Neural progenitor cell (in vitro differentiated cells): ENCODE results near the gene XRN1. TPM values are rescaled to one million over a fixed set of nuclear protein-coding genes. Genes with fewer than 3 reads are reported as not detected.
"Not testable (repeated sequence)": the region's sequence is repeated elsewhere in the genome, so short reads cannot be mapped to it uniquely, and the experiment has no call there.

Source experiments
- DNase-seq: peaks from one replicate; pipeline ENCODE4 v3.0.0-alpha.2; 2016; ENCODE audit warnings: low spot score
- H2AFZ ChIP-seq: fragments of 200-600 bp; sonication (generic); replicated peaks from 2 replicates; pipeline ENCODE4 v1.6.1; 2016; ENCODE audit warnings: antibody characterized with exemption
- H3F3A ChIP-seq: fragments of 200-600 bp; sonication (generic); 2 replicates; pipeline ENCODE4 v1.6.1; 2016; ENCODE audit warnings: antibody characterized with exemption, low read depth
- H3K27ac ChIP-seq: fragments of 200-600 bp; sonication (generic); 2 replicates; pipeline ENCODE4 v1.5.1; 2016; ENCODE audit warnings: mild to moderate bottlenecking
- H3K27me3 ChIP-seq: fragments of 200-600 bp; sonication (generic); 2 replicates; pipeline ENCODE4 v1.6.1; 2016; ENCODE audit warnings: mild to moderate bottlenecking, moderate library complexity
- H3K36me3 ChIP-seq: fragments of 200-600 bp; sonication (generic); 2 replicates; pipeline ENCODE4 v1.5.1; 2016
- H3K4me1 ChIP-seq: fragments of 200-600 bp; sonication (generic); 2 replicates; pipeline ENCODE4 v1.6.1; 2016; ENCODE audit warnings: mixed run types
- H3K4me2 ChIP-seq: fragments of 200-600 bp; sonication (generic); 2 replicates; pipeline ENCODE4 v1.6.1; 2016
- H3K4me3 ChIP-seq: fragments of 200-600 bp; sonication (generic); 2 replicates; pipeline ENCODE4 v1.5.1; 2016
- H3K79me2 ChIP-seq: fragments of 200-600 bp; sonication (generic); 2 replicates; pipeline ENCODE4 v1.6.1; 2016; ENCODE audit warnings: low read depth
- H3K9ac ChIP-seq: fragments of 200-600 bp; sonication (generic); 2 replicates; pipeline ENCODE4 v1.6.1; 2016
- H3K9me3 ChIP-seq: fragments of 200-600 bp; sonication (generic); 2 replicates; pipeline ENCODE4 v1.5.1; 2016; ENCODE audit warnings: low read depth
- H4K20me1 ChIP-seq: fragments of 200-600 bp; sonication (generic); 2 replicates; pipeline ENCODE4 v1.6.1; 2016; ENCODE audit warnings: low read depth
- H3K27ac Mint-ChIP-seq: 3 replicates; pipeline ENCODE4 v1.8.0; 2021; ENCODE audit warnings: mixed read lengths
- H3K27me3 Mint-ChIP-seq: 2 replicates; pipeline ENCODE4 v1.8.0; 2022; ENCODE audit warnings: low read depth, mild to moderate bottlenecking, inconsistent platforms, moderate library complexity, mixed read lengths; ENCODE audit not compliant: insufficient read depth
- H3K36me3 Mint-ChIP-seq: 3 replicates; pipeline ENCODE4 v1.8.0; 2021; ENCODE audit warnings: mixed read lengths
- H3K4me1 Mint-ChIP-seq: 3 replicates; pipeline ENCODE4 v1.8.0; 2021; ENCODE audit warnings: mixed read lengths
- H3K4me3 Mint-ChIP-seq: 3 replicates; pipeline ENCODE4 v1.8.0; 2021; ENCODE audit warnings: mild to moderate bottlenecking, moderate library complexity, mixed read lengths
- H3K9me3 Mint-ChIP-seq: 3 replicates; pipeline ENCODE4 v1.8.0; 2020; ENCODE audit warnings: mixed read lengths
- EZH2 ChIP-seq: fragments of 200-600 bp; sonication (generic); IDR thresholded peaks from 2 replicates; pipeline ENCODE4 v1.6.1; 2017; ENCODE audit warnings: antibody characterized with exemption, mild to moderate bottlenecking, moderate library complexity
- EZH2phosphoT487 ChIP-seq: fragments of 200-600 bp; sonication (generic); IDR thresholded peaks from 2 replicates; pipeline ENCODE4 v1.6.1; 2017; ENCODE audit warnings: antibody characterized with exemption
- total RNA-seq: library from RNA; depleted of rRNA; stranded (reverse); fragments of >200 nt; gene quantifications from 2 replicates; pipeline ENCODE4 v1.2.3, GENCODE V29; 2015; ENCODE audit warnings: low replicate concordance
- TF ChIP-seq, protein P1 (sequence below): fragments of 200-600 bp; sonication (generic); IDR thresholded peaks from 2 replicates; pipeline ENCODE4 v1.5.1; 2017; ENCODE audit warnings: antibody characterized with exemption, mild to moderate bottlenecking

Gene XRN1
- total RNA-seq, 1 donor from 2014 or later: 40.1 TPM

DNA sequence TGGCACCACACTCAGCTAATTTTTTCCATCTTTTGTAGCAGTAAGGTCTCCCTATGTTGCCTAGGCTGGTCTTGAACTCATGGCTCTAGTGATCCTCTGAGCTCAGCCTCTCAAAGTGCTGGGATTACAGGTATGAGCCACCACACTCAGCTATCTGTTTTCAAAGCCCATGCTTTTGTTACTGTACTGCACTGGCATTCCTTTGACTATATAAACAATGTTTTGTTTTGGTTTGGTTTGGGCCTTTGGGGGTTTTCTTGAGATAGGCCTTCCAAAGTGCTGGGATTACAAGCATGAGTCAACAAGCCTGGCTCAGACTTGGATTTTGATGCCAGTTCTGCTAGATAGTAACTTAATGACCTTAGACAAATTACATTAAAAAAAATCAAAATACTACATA lies 132.8 kb downstream of the XRN1 start:
- no peak for DNase-seq
- no peaks in the 10 kb centered on the region for H3K36me3 ChIP-seq
- no peak overlapping the region for H3K9ac ChIP-seq
- H3K4me1 ChIP-seq: no peaks in the 10 kb centered on the region
- Mint-ChIP-seq H3K4me1 (no peaks in the 10 kb centered on the region), H3K27me3 (peaks cover 2% of the 10 kb centered on the region), H3K27ac (no peak overlapping the region), H3K4me3 (no peak overlapping the region), H3K9me3 (no peaks in the 10 kb centered on the region), H3K36me3 (peaks cover 10% of the 10 kb centered on the region)
- no peak overlapping the region for H3K27ac ChIP-seq
- no peaks in the 10 kb centered on the region for H3F3A ChIP-seq
- no peak overlapping the region for H3K4me2 ChIP-seq
- H3K4me3 ChIP-seq: no peak overlapping the region
- no peaks in the 10 kb centered on the region for H3K27me3 ChIP-seq
- H3K79me2 ChIP-seq: no peaks in the 10 kb centered on the region
- H2AFZ ChIP-seq: no peak overlapping the region
- TF ChIP-seq, protein P1, sequence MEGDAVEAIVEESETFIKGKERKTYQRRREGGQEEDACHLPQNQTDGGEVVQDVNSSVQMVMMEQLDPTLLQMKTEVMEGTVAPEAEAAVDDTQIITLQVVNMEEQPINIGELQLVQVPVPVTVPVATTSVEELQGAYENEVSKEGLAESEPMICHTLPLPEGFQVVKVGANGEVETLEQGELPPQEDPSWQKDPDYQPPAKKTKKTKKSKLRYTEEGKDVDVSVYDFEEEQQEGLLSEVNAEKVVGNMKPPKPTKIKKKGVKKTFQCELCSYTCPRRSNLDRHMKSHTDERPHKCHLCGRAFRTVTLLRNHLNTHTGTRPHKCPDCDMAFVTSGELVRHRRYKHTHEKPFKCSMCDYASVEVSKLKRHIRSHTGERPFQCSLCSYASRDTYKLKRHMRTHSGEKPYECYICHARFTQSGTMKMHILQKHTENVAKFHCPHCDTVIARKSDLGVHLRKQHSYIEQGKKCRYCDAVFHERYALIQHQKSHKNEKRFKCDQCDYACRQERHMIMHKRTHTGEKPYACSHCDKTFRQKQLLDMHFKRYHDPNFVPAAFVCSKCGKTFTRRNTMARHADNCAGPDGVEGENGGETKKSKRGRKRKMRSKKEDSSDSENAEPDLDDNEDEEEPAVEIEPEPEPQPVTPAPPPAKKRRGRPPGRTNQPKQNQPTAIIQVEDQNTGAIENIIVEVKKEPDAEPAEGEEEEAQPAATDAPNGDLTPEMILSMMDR: no peak
- no peak for TF ChIP-seq EZH2phosphoT487
- TF ChIP-seq EZH2: no peak
- H3K9me3 ChIP-seq: no peaks in the 10 kb centered on the region
- no peaks in the 10 kb centered on the region for H4K20me1 ChIP-seq

DNA sequence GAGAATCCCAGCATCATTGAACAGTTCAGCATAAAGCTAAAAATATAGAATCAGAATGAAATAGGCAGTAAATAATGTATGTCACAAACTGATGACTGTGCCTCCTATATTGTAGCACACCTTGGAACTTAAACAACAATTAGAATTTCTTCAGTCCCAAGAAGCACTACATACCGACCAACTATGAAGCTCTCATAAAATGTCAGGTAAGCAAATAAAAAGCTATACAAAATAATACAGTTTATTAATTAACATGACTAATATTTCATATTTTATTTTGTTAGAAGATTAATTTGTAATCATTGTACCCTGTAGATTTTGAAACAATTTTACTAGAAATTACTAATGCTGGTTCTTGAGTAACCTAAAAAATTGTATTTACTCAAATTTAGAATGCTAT lies 137.4 kb downstream of the XRN1 start:
- H3K79me2 ChIP-seq: no peaks in the 10 kb centered on the region
- H3K9ac ChIP-seq: no peak overlapping the region
- Mint-ChIP-seq H3K9me3 (no peaks in the 10 kb centered on the region), H3K27me3 (peaks cover 2% of the 10 kb centered on the region), H3K36me3 (peaks cover 7% of the 10 kb centered on the region), H3K4me1 (no peaks in the 10 kb centered on the region), H3K27ac (no peak overlapping the region), H3K4me3 (no peak overlapping the region)
- peaks cover 4% of the 10 kb centered on the region for H3K36me3 ChIP-seq
- H3K9me3 ChIP-seq: no peaks in the 10 kb centered on the region
- no peak overlapping the region for H2AFZ ChIP-seq
- H3F3A ChIP-seq: no peaks in the 10 kb centered on the region
- no peak overlapping the region for H3K4me3 ChIP-seq
- no peaks in the 10 kb centered on the region for H3K27me3 ChIP-seq
- no peaks in the 10 kb centered on the region for H4K20me1 ChIP-seq
- TF ChIP-seq, protein P1: no peak
- no peak for TF ChIP-seq EZH2phosphoT487
- TF ChIP-seq EZH2: no peak
- H3K4me1 ChIP-seq: no peaks in the 10 kb centered on the region
- no peak overlapping the region for H3K4me2 ChIP-seq
- no peak overlapping the region for H3K27ac ChIP-seq
- no peak for DNase-seq

DNA sequence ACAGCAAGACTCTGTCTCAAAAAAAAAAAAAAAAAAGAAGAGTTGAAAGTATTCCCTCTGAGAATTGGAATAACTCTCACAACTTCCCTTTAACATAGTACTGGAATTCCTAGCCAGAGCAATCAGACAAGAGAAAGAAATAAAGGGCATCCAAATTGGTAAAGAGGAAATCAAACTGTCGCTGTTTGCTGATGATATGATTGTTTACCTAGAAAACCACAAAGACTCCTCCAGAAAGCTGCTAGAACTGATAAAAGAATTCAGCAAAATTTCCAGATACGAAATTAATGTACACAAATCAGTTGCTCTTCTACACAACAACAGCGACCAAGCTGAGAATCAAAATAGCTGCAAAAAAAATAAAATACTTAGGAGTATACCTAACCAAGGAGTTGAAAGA lies 145.0 kb downstream of the XRN1 start:
- H2AFZ ChIP-seq, H3K27me3 Mint-ChIP-seq, H3K4me3 ChIP-seq, H3K36me3 ChIP-seq, H3K27ac ChIP-seq, H3K4me1 Mint-ChIP-seq, H3K27me3 ChIP-seq, H3K4me3 Mint-ChIP-seq, H3F3A ChIP-seq, DNase-seq, H3K4me1 ChIP-seq, H3K9me3 ChIP-seq, H3K9ac ChIP-seq, H3K79me2 ChIP-seq, H4K20me1 ChIP-seq, H3K4me2 ChIP-seq, H3K27ac Mint-ChIP-seq: not testable (repeated sequence)
- Mint-ChIP-seq H3K9me3 (peaks cover 16% of the 10 kb centered on the region), H3K36me3 (peaks cover 14% of the 10 kb centered on the region)

DNA sequence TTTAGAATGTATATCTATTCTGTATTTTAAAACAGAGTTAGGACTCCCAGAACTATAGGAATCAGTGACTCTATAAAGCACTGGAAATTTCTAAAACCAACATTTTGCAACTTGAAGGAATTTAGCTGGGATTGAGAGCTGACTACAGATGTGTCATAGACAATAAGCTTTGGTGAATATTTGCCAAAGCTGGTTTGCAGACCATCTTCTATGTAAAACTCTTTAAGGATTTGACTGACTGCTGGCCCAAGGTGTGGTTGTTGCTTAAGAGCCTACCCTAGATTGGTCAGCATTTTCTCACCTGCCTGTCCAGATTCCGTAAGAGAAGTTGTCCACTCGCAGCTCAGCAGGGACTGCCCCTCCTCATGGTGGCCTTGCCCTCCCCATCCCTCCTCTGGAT lies 149.2 kb downstream of the XRN1 start:
- no peak for DNase-seq
- Mint-ChIP-seq H3K9me3 (peaks cover 11% of the 10 kb centered on the region), H3K4me3 (no peak overlapping the region), H3K27ac (no peak overlapping the region), H3K36me3 (peaks cover 3% of the 10 kb centered on the region), H3K27me3 (no peaks in the 10 kb centered on the region), H3K4me1 (no peaks in the 10 kb centered on the region)
- H4K20me1 ChIP-seq: no peaks in the 10 kb centered on the region
- no peaks in the 10 kb centered on the region for H3F3A ChIP-seq
- H3K9ac ChIP-seq: no peak overlapping the region
- H3K79me2 ChIP-seq: no peaks in the 10 kb centered on the region
- H3K27me3 ChIP-seq: no peaks in the 10 kb centered on the region
- no peaks in the 10 kb centered on the region for H3K36me3 ChIP-seq
- H3K4me3 ChIP-seq: no peak overlapping the region
- H2AFZ ChIP-seq: no peak overlapping the region
- TF ChIP-seq EZH2: no peak
- TF ChIP-seq, protein P1: no peak
- TF ChIP-seq EZH2phosphoT487: no peak
- no peak overlapping the region for H3K27ac ChIP-seq
- no peaks in the 10 kb centered on the region for H3K4me1 ChIP-seq
- no peak overlapping the region for H3K4me2 ChIP-seq
- no peaks in the 10 kb centered on the region for H3K9me3 ChIP-seq
